Pons (tissue), 1 donor: ENCODE data around the gene SECTM1.
"Not testable (repeated sequence)": the region's sequence is repeated elsewhere in the genome, so short reads cannot be mapped to it uniquely, and the experiment has no call there.

ENCODE experiments used
- DNase-seq: peaks from one replicate; pipeline ENCODE4 v3.0.0-alpha.2; 2016; ENCODE audit warnings: low spot score

Gene SECTM1

DNA sequence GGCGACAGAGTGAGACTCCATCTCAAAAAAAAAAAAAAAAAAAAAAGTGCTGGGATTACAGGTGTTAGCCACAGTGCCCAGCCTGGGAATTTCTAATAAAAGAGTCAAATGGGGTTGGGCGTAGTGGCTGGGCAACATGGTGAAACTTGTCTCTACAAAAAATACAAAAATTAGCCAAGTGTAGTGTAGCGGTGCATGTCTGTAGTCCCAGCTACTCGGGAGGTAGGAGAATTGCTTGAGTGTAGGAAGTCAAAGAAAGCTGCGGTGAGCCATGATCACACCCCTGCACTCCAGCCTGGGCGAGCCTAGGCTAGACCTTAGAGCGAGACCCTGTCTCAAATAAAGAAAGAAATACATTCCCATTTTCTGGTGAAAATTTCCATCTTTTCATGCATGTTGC lies 35.6 kb upstream of the SECTM1 start:
- DNase-seq, result no peak

DNA sequence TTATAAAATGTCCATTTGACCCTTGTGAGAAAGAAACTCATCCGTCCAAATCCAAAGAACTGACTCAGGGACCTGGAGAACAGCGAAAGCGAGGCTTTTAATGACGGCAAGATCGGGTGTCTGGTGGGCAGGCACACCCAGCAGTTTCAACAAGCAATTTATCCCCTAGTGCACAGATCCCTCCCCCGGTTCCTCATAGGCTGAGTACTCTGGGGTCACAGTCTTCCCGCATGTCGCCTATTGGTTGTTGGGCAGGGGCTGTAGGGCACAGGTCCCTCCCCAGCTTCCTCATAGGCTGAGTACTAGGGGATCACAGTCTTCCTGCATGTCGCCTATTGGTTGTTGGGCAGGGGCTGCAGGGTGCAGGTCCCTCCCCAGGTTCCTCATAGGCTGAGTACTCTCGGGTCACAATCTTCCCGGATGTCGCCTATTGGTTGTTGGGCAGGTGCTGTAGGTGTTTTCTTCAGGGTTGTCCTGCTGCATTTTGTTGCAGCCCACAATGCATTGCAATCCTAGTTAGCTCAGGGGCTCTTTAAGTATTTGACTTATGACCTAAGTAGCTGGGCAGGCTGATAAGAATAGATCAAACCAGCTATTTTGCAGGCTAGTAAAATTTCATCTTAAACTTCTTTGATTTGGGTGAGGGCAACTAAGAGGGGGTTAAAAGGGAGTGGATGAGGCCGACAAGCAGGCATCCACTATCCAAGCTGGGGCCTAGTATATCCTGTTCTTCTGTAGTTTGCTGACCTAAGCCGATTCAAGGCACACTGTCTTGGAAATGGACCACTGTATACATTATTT lies 34.4 kb upstream of the SECTM1 start:
- no peak for DNase-seq

GRCh38 chr17:82366749-82367148 lies 33.2 kb upstream of the SECTM1 start:
- DNase-seq, result no peak

DNA sequence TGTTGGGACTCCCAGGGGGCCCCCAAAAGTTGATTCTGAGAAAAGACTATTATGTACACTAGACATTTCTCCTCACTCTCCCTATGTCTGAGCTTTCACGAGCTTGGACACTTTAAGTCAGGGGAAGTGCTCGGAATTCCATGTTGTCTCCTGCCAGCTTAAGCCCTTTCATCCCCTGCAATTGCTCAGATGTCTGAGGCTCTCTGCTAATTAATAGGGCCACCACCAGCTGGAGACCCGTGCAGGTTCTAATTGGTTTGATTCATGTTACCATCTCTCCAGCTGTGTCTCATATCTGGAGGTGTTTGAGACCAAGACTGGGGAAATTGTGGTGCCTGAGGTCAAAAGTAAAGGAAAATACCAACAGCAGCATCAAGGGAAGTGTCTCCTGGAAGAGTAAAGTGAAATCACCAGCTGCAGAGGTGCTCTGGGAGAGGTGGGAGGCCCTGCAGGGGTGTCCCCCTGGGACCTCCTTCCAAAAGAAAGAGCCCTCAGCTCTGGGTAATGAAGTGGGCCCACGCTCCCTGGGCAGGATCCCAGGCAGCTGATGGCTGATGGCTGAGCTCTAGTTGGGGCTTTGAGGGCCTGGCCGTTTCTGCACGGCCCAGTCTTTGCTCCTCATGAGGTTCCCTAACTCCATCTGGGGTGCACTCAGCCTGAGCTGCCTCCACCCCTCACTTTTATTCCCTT lies 32.2 kb upstream of the SECTM1 start:
- DNase-seq, result no peak

- no peak for DNase-seq
Observed at GRCh38 chr17:82361885-82362633, 28.5 kb upstream of the SECTM1 start.

DNA sequence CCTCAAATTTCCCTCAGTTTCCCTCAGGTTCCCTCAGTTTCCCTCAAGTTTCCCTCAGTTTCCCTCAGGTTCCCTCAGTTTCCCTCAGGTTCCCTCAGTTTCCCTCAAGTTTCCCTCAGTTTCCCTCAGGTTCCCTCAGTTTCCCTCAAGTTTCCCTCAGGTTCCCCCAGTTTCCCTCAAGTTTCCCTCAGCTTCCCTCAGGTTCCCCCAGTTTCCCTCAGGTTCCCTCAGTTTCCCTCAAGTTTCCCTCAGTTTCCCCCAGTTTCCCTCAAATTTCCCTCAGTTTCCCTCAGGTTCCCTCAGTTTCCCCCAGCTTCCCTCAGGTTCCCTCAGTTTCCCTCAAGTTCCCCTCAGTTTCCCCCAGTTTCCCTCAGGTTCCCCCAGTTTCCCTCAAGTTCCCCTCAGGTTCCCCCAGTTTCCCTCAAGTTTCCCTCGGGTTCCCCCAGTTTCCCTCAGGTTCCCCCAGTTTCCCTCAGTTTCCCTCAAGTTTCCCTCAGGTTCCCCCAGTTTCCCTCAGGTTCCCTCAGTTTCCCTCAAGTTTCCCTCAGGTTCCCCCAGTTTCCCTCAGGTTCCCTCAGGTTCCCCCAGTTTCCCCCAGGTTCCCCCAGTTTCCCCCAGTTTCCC lies 26.0 kb upstream of the SECTM1 start:
- not testable (repeated sequence) for DNase-seq

- DNase-seq, result no peak
Observed at GRCh38 chr17:82358465-82359350, 25.1 kb upstream of the SECTM1 start, which contains the start of gene TEX19. Gene TEX19, plus strand, starts transcription at chr17:82359247. Its CDS starts 2,904 bp downstream, at chr17:82362151.

DNA sequence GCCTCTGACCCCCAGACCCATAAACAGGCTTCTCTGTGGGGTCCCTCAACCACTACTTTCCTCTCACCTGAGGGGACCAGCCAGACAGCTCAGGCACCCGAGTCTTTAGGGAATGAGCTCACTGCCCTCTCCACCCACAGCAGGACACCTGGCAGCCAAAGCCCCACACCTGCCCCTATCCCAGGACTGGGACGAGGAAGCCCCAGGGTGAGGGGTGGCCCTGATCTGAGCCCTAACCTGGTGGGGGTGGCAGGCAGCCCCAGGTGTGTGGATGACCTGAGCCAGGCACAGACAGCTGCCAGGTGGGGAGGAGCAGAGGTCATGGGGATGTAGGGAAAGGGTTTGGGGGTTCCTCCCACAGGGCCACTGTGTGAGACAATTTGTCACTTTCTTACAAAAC lies 23.8 kb upstream of the SECTM1 start:
- no peak for DNase-seq

GRCh38 chr17:82356845-82357355 lies 23.3 kb upstream of the SECTM1 start:
- DNase-seq, result no peak

DNA sequence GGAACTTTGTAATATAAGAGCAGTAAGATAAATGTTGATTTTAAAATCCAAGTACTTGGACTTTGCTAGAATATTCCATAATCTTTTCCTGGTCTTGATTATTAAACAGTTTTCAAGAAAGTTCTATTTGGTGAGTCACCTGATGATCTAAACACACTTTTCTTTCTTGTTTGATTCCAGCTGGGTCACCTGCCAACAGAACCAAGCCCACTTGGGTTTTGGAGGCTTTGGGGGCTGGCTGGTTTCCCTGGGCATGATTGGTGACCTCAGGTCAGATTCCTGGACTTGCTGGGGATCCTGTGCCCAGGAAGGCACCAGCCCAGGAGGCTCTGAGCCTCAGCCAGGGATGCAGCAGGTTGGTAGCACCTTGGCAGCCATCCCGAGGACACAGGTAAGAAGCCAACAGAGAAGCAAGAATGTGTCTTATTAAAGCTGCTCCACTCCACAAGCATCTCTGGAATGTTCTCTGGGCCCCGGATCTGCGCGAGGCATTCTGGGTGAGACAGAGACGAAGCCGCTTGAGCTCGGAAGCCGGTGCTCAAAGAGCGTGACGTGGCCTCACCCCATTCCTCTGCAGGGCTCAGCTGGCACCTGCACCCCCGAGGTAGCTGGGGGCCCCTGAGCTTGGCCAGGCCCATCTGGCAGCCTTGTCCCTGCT lies 22.3 kb upstream of the SECTM1 start:
- DNase-seq, result no peak

DNA sequence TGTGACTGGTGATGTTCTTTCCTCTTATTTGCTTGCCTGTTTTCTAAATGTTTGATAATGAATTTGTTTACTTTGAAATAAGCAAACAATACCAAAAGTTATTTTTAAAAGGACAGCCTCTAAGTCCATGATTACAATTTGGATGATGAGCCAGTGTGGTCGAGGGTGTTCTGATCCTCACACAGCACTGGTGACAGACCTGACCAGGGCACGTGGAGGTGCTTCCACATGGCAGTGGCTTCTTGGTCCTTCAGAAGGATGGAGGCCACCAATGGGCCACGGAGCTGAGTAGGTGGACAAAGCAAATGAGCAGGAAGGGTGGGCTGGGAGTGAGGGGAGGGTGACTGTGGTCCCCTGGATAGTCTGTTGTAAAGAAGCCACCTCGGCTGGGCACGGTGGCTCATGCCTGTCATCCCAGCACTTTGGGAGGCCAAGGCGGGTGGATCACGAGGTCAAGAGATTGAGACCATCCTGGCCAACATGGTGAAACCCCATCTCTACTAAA lies 21.3 kb upstream of the SECTM1 start:
- DNase-seq, result no peak

GRCh38 chr17:82353484-82353883 lies 19.9 kb upstream of the SECTM1 start:
- no peak for DNase-seq

DNA sequence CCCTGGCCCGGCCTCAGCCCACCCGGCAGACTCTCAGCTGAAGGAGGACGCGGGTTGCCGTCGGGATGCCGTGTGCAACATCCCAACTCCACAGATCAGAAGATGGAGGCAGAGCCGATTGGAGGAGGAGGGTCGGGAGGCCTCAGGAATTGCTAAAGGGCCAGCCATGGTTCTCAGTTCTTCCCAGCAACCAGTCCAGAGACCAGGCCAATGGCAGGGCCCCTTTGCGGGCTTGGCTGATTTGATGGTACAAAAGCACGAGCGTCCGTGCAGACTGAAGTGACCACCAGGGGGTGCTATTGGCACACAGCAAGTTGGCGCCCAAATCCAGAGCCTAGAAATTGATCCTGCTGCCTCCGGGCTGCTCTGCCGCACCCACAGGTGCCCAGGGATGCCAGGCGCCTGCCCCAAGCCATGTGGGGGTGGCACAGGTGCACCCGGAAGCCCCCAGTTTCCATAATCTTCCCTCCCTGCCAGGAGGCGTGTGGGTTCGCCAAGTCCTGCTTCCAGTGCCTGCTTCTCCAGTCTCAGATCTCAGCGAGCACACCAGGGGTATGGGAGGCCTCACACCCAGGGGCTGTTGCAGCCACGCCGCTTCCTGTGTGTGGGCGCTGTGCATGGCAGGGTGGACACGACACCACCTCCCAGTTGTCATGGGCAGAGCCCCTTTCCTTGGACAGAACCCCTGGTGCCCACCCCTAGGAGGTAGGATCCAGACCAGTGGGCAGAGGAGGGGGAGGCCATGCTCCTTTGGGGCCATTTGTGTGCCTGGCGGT lies 18.3 kb upstream of the SECTM1 start:
- DNase-seq, result peak; percentile 77

DNA sequence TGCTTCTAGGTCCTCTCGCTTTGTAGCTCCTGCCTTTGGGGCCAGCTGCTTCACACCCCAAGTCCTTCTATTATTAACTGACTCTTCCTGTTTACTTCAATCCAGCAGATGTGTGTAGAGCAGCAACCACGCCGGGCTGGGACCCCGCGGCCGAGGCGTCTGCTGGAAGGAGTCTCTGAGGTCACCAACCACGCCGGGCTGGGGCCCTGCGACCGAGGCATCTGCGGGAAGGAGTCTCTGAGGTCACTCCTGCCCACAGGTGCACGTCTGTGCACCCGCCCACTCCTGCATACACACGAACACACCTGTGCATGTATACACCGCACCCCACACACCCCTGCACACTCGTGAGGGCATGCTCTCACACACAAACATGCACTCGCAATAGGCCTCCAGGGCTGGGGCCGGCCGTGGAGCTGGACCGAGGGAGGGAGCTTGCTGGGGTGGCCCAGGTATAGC lies 17.7 kb upstream of the SECTM1 start:
- no peak for DNase-seq

DNA sequence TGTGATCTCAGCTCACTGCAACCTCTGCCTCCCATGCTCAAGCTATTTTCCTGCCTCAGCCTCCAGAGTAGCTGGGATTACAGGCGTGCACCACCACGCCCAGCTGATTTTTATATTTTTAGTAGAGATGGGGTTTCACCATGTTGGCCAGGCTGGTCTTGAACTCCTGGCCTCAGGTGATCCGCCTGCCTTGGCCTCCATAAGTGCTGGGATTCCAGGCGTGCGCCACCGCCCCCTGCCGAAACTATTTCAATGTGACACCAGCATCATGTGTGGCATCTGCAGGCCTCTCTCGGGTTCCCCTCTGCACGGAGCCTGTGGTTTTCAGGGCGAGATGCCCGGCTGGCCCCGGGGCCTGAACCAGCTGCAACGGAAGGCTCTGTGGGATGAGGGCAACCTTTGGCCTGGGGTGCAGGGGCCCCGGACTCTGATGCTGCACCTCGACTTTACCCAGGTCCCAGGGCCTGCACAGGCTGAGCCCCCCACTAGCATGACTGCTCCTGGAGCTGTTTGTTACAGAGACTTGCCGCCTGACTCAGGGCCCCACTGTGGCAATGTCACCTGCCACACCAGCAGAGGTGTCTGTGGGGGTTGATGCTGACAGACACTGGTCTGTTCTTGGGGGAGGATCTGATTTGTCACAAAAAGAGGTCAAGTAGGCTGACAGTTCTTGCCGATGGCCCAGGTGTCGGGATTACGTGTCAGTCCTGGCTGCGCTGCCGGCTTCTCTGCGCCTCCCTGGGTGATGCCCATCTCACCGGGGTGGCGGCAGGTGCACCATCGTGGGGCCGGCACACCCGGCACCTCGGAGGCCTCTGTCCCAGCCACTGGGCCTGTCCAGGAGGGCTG lies 16.8 kb upstream of the SECTM1 start:
- DNase-seq, result no peak

- no peak for DNase-seq
Observed at GRCh38 chr17:82349287-82349701, 15.7 kb upstream of the SECTM1 start.

DNA sequence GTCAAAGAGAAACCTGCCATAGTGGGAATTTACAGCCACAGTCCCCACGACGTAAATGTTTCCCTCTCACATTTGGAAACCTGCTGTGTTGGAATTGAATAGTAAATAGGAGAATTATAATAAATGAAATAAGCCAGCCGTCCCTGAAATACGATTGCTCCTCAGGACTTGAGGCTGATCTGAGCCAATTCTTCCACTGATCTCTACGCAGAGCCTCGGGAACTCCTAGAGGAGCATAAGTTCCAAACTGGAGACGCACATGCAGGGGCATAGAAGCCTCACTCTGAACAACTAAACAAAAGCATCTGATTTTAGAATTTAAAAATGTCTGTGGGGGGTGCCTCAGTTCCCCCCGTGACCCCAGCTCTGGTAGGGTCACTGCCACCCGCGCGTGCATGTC lies 15.3 kb upstream of the SECTM1 start:
- no peak for DNase-seq

- DNase-seq, result no peak
Observed at GRCh38 chr17:82348434-82348833, 14.9 kb upstream of the SECTM1 start.
